ENCODE data around the gene SREK1IP1. TPM values are rescaled to one million over a fixed set of nuclear protein-coding genes. Genes with fewer than 3 reads are reported as not detected.

SREK1IP1 gene
- total and polyA plus RNA-seq, 5 experiments from 2014 or later = 19.4 to 38.4 (median 25.9) TPM

Other genes starting within 250 kb of the SREK1IP1 start
- gene SHISAL2B, start 78.2 kb downstream of the SREK1IP1 start, total RNA-seq = not detected
- gene SHISAL2B, start 78.2 kb downstream of the SREK1IP1 start, polyA plus RNA-seq = not detected
- gene CWC27, start 239 bp upstream of the SREK1IP1 start, total RNA-seq = 10 to 100 TPM; 20.3 to 23.6 TPM
- 10 to 100 TPM; 32.3 to 33.8 (median 32.6) TPM for gene CWC27, start 239 bp upstream of the SREK1IP1 start, polyA plus RNA-seq